IMR-90 (cell line): Measurements from ENCODE around the gene AQP12B. TPM values are rescaled to one million over a fixed set of nuclear protein-coding genes. Genes with fewer than 3 reads are reported as not detected.
"Not testable (repeated sequence)": the region's sequence is repeated elsewhere in the genome, so short reads cannot be mapped to it uniquely, and the experiment has no call there.

ENCODE experiments used
- ATAC-seq: fragments of 200-7000 bp; cut with Tn5 transposase; 2 replicates; pipeline ENCODE4 v1.9.1; 2020; ENCODE audit warnings: low read depth, mild to moderate bottlenecking, moderate library complexity
- BruUV-seq: library from RNA; stranded (reverse); fragments of 400-500 nt; replicated peaks from 2 replicates; lab custom pipeline; 2021; lab: Mats Ljungman, UMichigan
- CTCF ChIA-PET: fragments of 300-600 bp; formaldehyde crosslinking; extraction: SDS; loops from one replicate; lab custom pipeline; 2021; ENCODE audit warnings: antibody characterized with exemption; lab: Yijun Ruan, JAX
- POLR2A ChIA-PET: fragments of 300-600 bp; sonication (Branson Sonifier 250); formaldehyde crosslinking; loops from one replicate; lab custom pipeline; 2022; ENCODE audit warnings: antibody characterized with exemption; ENCODE audit not compliant: unreplicated experiment; lab: Charles Lee
- DNase-seq: peaks from one replicate; pipeline ENCODE4 v3.0.0; 2013
- H2AFZ ChIP-seq: replicated peaks from 2 replicates; pipeline ENCODE3; 2013; ENCODE audit warnings: low read length, mild to moderate bottlenecking; ENCODE audit not compliant: poor library complexity
- H2AK5ac ChIP-seq: 2 replicates; pipeline ENCODE4 v1.6.1; 2013; ENCODE audit warnings: low read depth, low read length, inconsistent platforms
- H2AK9ac ChIP-seq: replicated peaks from 2 replicates; pipeline ENCODE3; 2013; ENCODE audit warnings: mild to moderate bottlenecking, low read depth, low read length, moderate library complexity; ENCODE audit not compliant: poor library complexity
- H2BK120ac ChIP-seq: 2 replicates; pipeline ENCODE4 v1.6.1; 2013; ENCODE audit warnings: low read depth, low read length, inconsistent platforms
- H2BK15ac ChIP-seq: 3 replicates; pipeline ENCODE4 v1.6.1; 2013; ENCODE audit warnings: low read depth, low read length, inconsistent platforms
- H2BK20ac ChIP-seq: 2 replicates; pipeline ENCODE4 v1.6.1; 2013; ENCODE audit warnings: low read depth, mild to moderate bottlenecking, inconsistent platforms, low read length, moderate library complexity
- H2BK5ac ChIP-seq: 2 replicates; pipeline ENCODE4 v1.6.1; 2013; ENCODE audit warnings: mild to moderate bottlenecking, low read depth, low read length, inconsistent platforms; ENCODE audit not compliant: poor library complexity, severe bottlenecking
- H3K14ac ChIP-seq: replicated peaks from 2 replicates; pipeline ENCODE4 v1.6.1; 2013; ENCODE audit warnings: low read depth, low read length, inconsistent platforms
- H3K18ac ChIP-seq: 2 replicates; pipeline ENCODE4 v1.6.1; 2013; ENCODE audit warnings: low read depth, low read length, control low read depth
- H3K23ac ChIP-seq: 2 replicates; pipeline ENCODE4 v1.6.1; 2013; ENCODE audit warnings: low read depth, low read length, inconsistent platforms
- H3K27ac ChIP-seq: 2 replicates; pipeline ENCODE4 v1.5.1; 2013; ENCODE audit warnings: mild to moderate bottlenecking, control low read depth, low read length; ENCODE audit not compliant: insufficient read depth
- H3K27me3 ChIP-seq: 2 replicates; pipeline ENCODE4 v1.6.1; 2013; ENCODE audit warnings: low read length; ENCODE audit not compliant: control insufficient read depth, insufficient read depth
- H3K36me3 ChIP-seq: 2 replicates; pipeline ENCODE4 v1.6.1; 2013; ENCODE audit warnings: low read length, mixed read lengths; ENCODE audit not compliant: control insufficient read depth, insufficient read depth
- H3K4ac ChIP-seq: 2 replicates; pipeline ENCODE4 v1.6.1; 2013; ENCODE audit warnings: low read depth, low read length, inconsistent platforms
- H3K4me1 ChIP-seq: 2 replicates; pipeline ENCODE4 v1.6.1; 2013; ENCODE audit warnings: low read length, mixed read lengths; ENCODE audit not compliant: control insufficient read depth, insufficient read depth
- H3K4me2 ChIP-seq: 2 replicates; pipeline ENCODE4 v1.6.1; 2013; ENCODE audit warnings: low read depth, mild to moderate bottlenecking, control low read depth, low read length, moderate library complexity
- H3K4me3 ChIP-seq: 2 replicates; pipeline ENCODE4 v1.5.1; 2013; ENCODE audit warnings: low read depth, mild to moderate bottlenecking, control low read depth, low read length, moderate library complexity; ENCODE audit not compliant: insufficient read depth
- H3K56ac ChIP-seq: 2 replicates; pipeline ENCODE4 v1.6.1; 2013; ENCODE audit warnings: low read length, inconsistent platforms; ENCODE audit not compliant: insufficient read depth; ENCODE audit errors: extremely low read depth
- H3K79me1 ChIP-seq, 2 experiments: 2 replicates each; pipeline ENCODE4 v1.6.1; 2013; ENCODE audit warnings: low read length in 2 of 2, inconsistent platforms in 1 of 2, low read depth in 1 of 2
- H3K9ac ChIP-seq: 2 replicates; pipeline ENCODE4 v1.6.1; 2013; ENCODE audit warnings: low read depth, low read length, control low read depth
- H3K9me1 ChIP-seq: 2 replicates; pipeline ENCODE4 v1.6.1; 2013; ENCODE audit warnings: low read length, inconsistent platforms; ENCODE audit not compliant: insufficient read depth
- H3K9me3 ChIP-seq: 2 replicates; pipeline ENCODE4 v1.6.1; 2013; ENCODE audit warnings: low read length; ENCODE audit not compliant: control insufficient read depth, insufficient read depth
- H4K20me1 ChIP-seq: 2 replicates; pipeline ENCODE4 v1.6.1; 2013; ENCODE audit warnings: low read length, inconsistent platforms; ENCODE audit not compliant: insufficient read depth
- H4K5ac ChIP-seq: 2 replicates; pipeline ENCODE4 v1.6.1; 2013; ENCODE audit warnings: mild to moderate bottlenecking, low read depth, low read length, control low read depth
- H4K8ac ChIP-seq, 2 experiments: 2 replicates each; pipeline ENCODE4 v1.6.1; 2013; ENCODE audit warnings: low read depth in 2 of 2, low read length in 2 of 2, control low read depth in 1 of 2, inconsistent platforms in 1 of 2
- H4K91ac ChIP-seq: 2 replicates; pipeline ENCODE4 v1.6.1; 2013; ENCODE audit warnings: low read depth, low read length, inconsistent platforms; ENCODE audit not compliant: insufficient read depth
- WGBS, 2 experiments: methylation state at CpG; one replicate each; pipeline versions ENCODE4 v1.1.5 to v1.1.7; 2013; ENCODE audit warnings: missing lambda C conversion rate in 2 of 2; ENCODE audit not compliant: insufficient read length in 1 of 2; ENCODE audit errors: extremely low coverage in 2 of 2; 5-methylcytosine and 5-hydroxymethylcytosine counted together
- dilution Hi-C: fragments of 300-500 bp; cut with HindIII; formaldehyde crosslinking; loops from one replicate; pipeline ENCODE4 v1.14.3; 2018; ENCODE audit warnings: low sequenced_read_pairs; ENCODE audit not compliant: unreplicated experiment
- in situ Hi-C: fragments of 300-500 bp; cut with MboI; formaldehyde crosslinking; loops from 3 replicates; pipeline ENCODE4 v1.14.3; 2019; ENCODE audit warnings: low sequenced_read_pairs, inconsistent platforms, mixed read lengths
- intact Hi-C: fragments of 100-400 bp; cut with micrococcal nuclease; formaldehyde crosslinking; loops from 2 replicates; pipeline ENCODE4 v1.10.0; 2022
- polyA plus RNA-seq, 3 experiments: library from polyadenylated mRNA; depleted of rRNA; stranded (reverse); fragments of >200 nt; gene quantifications; 2 replicates each; pipeline ENCODE4 v1.2.3, GENCODE V29; 2012; ENCODE audit warnings: low replicate concordance in 1 of 3
- total RNA-seq: library from RNA; depleted of rRNA; stranded (reverse); fragments of >200 nt; gene quantifications from 2 replicates; pipeline ENCODE4 v1.2.3, GENCODE V29; 2012

AQP12B gene
- total and polyA plus RNA-seq, 2 of the 4 experiments (the other 2 are of a cell fraction): not detected

DNA sequence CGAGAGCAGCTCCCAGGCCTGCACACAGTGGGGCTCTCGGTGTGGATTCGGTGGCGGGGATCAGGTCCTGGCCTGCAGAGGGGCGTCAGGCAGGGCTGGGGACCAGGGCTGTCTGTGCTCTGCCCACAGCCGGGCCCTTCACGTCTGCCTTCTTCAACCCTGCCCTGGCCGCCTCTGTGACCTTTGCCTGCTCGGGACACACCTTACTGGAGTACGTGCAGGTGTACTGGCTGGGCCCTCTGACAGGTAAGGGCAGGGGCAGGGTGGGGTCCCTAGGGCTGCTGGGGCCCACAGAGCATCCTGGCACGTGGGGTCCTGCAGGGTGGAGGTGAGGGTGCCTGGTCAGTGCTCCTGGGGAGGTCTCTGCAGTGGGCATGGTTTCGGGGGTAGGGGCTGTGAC, 11.6 kb upstream of the AQP12B start:
- H3K14ac ChIP-seq, H3K36me3 ChIP-seq, H3K56ac ChIP-seq, H4K20me1 ChIP-seq, H3K9ac ChIP-seq, H3K9me3 ChIP-seq, H3K79me1 ChIP-seq, H3K27ac ChIP-seq, H2AK9ac ChIP-seq, intact Hi-C loops, POLR2A ChIA-PET, H4K5ac ChIP-seq, H3K18ac ChIP-seq, H3K4me1 ChIP-seq, H2BK20ac ChIP-seq, H2BK5ac ChIP-seq, H3K4me2 ChIP-seq, CTCF ChIA-PET, H2AFZ ChIP-seq, ATAC-seq, H4K8ac ChIP-seq, dilution Hi-C loops, DNase-seq, H3K23ac ChIP-seq, H4K91ac ChIP-seq, in situ Hi-C loops, H2AK5ac ChIP-seq, H3K4me3 ChIP-seq, BruUV-seq, H2BK15ac ChIP-seq, H3K27me3 ChIP-seq, H2BK120ac ChIP-seq, H3K4ac ChIP-seq, H3K9me1 ChIP-seq: not testable (repeated sequence)
- no CpG with 5 or more reads among the region's 12 CpGs for WGBS, 2 experiments

GRCh38 chr2:240692583-240693561, 10.2 kb upstream of the AQP12B start:
- WGBS, 2 experiments: no CpG with 5 or more reads among the region's 34 CpGs

More at GRCh38 chr2:240692583-240693561, 10.2 kb upstream of the AQP12B start:
- dilution Hi-C loops, H3K4me3 ChIP-seq, H3K9me1 ChIP-seq, H3K18ac ChIP-seq, H3K9me3 ChIP-seq, H3K27ac ChIP-seq, ATAC-seq, H2AFZ ChIP-seq, H4K91ac ChIP-seq, H2BK5ac ChIP-seq, POLR2A ChIA-PET, H4K20me1 ChIP-seq, H3K14ac ChIP-seq, H3K4me1 ChIP-seq, H3K79me1 ChIP-seq, H2BK120ac ChIP-seq, H3K4ac ChIP-seq, H4K5ac ChIP-seq, H3K4me2 ChIP-seq, H3K9ac ChIP-seq, H3K23ac ChIP-seq, H2BK15ac ChIP-seq, H2BK20ac ChIP-seq, H3K36me3 ChIP-seq, DNase-seq, H4K8ac ChIP-seq, intact Hi-C loops, CTCF ChIA-PET, in situ Hi-C loops, H2AK5ac ChIP-seq, H3K56ac ChIP-seq, BruUV-seq, H2AK9ac ChIP-seq: not testable (repeated sequence)
- H3K27me3 ChIP-seq: peaks cover 14% of the 10 kb centered on the region
